Measurements from ENCODE around the gene PLXNA1.

Gene PLXNA1

GRCh38 chr3:126982126-126982470, 817 bp upstream of the PLXNA1 start:
- Histone ChIP-seq H3K9me3 (ENCODE audit: control insufficient read depth, insufficient read depth, low read depth, low read length) (no peaks in the 10 kb centered on the region), H3K4me3 (ENCODE audit: low read depth, low read length) (peak overlapping the region; percentile 56), H3K27me3 (ENCODE audit: control insufficient read depth, insufficient read depth, low read length) (peaks cover 13% of the 10 kb centered on the region), H3K4me1 (ENCODE audit: control insufficient read depth, insufficient read depth, low read length) (peaks cover 25% of the 10 kb centered on the region; the same call in 1 of the 2 replicates), H3K9ac (ENCODE audit: low read length) (peak overlapping the region; percentile 7), H3K36me3 (ENCODE audit: control insufficient read depth, insufficient read depth, low read length) (no peaks in the 10 kb centered on the region), H3K27ac (ENCODE audit: low read depth, low read length) (no peak overlapping the region)

- H3K9ac ChIP-seq (ENCODE audit: low read length), result no peak overlapping the region
- peaks cover 25% of the 10 kb centered on the region; the same call in 1 of the 2 replicates for H3K4me1 ChIP-seq (ENCODE audit: control insufficient read depth, insufficient read depth, low read length)
- no peak overlapping the region for H3K27ac ChIP-seq (ENCODE audit: low read depth, low read length)
- H3K9me3 ChIP-seq (ENCODE audit: control insufficient read depth, insufficient read depth, low read depth, low read length), result no peaks in the 10 kb centered on the region
- H3K36me3 ChIP-seq (ENCODE audit: control insufficient read depth, insufficient read depth, low read length), result no peaks in the 10 kb centered on the region
- peak overlapping the region; percentile 75; the same call in 1 of the 2 replicates for H3K4me3 ChIP-seq (ENCODE audit: low read depth, low read length)
- peaks cover 13% of the 10 kb centered on the region for H3K27me3 ChIP-seq (ENCODE audit: control insufficient read depth, insufficient read depth, low read length)
Observed at GRCh38 chr3:126983276-126983652, 349 bp downstream of the PLXNA1 start.

- Histone ChIP-seq H3K36me3 (ENCODE audit: control insufficient read depth, insufficient read depth, low read length) (peaks cover 5% of the 10 kb centered on the region), H3K9me3 (ENCODE audit: control insufficient read depth, insufficient read depth, low read depth, low read length) (no peaks in the 10 kb centered on the region), H3K4me1 (ENCODE audit: control insufficient read depth, insufficient read depth, low read length) (peaks cover 25% of the 10 kb centered on the region; the same call in 1 of the 2 replicates), H3K4me3 (ENCODE audit: low read depth, low read length) (peak overlapping the region; percentile 75), H3K9ac (ENCODE audit: low read length) (peak overlapping the region; percentile 55), H3K27ac (ENCODE audit: low read depth, low read length) (no peak overlapping the region), H3K27me3 (ENCODE audit: control insufficient read depth, insufficient read depth, low read length) (peaks cover 13% of the 10 kb centered on the region)
Observed at GRCh38 chr3:126983653-126984390, 907 bp downstream of the PLXNA1 start.

- no peak overlapping the region for H3K27ac ChIP-seq (ENCODE audit: low read depth, low read length)
- H3K4me3 ChIP-seq (ENCODE audit: low read depth, low read length), result peak overlapping the region; percentile 75
- peaks cover 12% of the 10 kb centered on the region for H3K36me3 ChIP-seq (ENCODE audit: control insufficient read depth, insufficient read depth, low read length)
- H3K4me1 ChIP-seq (ENCODE audit: control insufficient read depth, insufficient read depth, low read length), result peaks cover 21% of the 10 kb centered on the region; the same call in 1 of the 2 replicates
- H3K9me3 ChIP-seq (ENCODE audit: control insufficient read depth, insufficient read depth, low read depth, low read length), result no peaks in the 10 kb centered on the region
- H3K9ac ChIP-seq (ENCODE audit: low read length), result peak overlapping the region; percentile 55
- H3K27me3 ChIP-seq (ENCODE audit: control insufficient read depth, insufficient read depth, low read length), result peaks cover 13% of the 10 kb centered on the region
Observed at GRCh38 chr3:126984391-126985131, 1.6 kb downstream of the PLXNA1 start.

GRCh38 chr3:126985132-126985985, 2.4 kb downstream of the PLXNA1 start:
- peaks cover 20% of the 10 kb centered on the region for H3K36me3 ChIP-seq (ENCODE audit: control insufficient read depth, insufficient read depth, low read length)
- H3K4me3 ChIP-seq (ENCODE audit: low read depth, low read length), result 0 out of 2 replicates have a peak overlapping the region, but pooled peaks have one; percentile 75
- peaks cover 13% of the 10 kb centered on the region for H3K27me3 ChIP-seq (ENCODE audit: control insufficient read depth, insufficient read depth, low read length)
- peaks cover 21% of the 10 kb centered on the region; the same call in 1 of the 2 replicates for H3K4me1 ChIP-seq (ENCODE audit: control insufficient read depth, insufficient read depth, low read length)
- H3K9me3 ChIP-seq (ENCODE audit: control insufficient read depth, insufficient read depth, low read depth, low read length), result no peaks in the 10 kb centered on the region
- H3K27ac ChIP-seq (ENCODE audit: low read depth, low read length), result no peak overlapping the region
- H3K9ac ChIP-seq (ENCODE audit: low read length), result no peak overlapping the region

GRCh38 chr3:126986001-126986400, 3.1 kb downstream of the PLXNA1 start:
- Histone ChIP-seq H3K27me3 (ENCODE audit: control insufficient read depth, insufficient read depth, low read length) (peaks cover 12% of the 10 kb centered on the region), H3K4me1 (ENCODE audit: control insufficient read depth, insufficient read depth, low read length) (peaks cover 21% of the 10 kb centered on the region; the same call in 1 of the 2 replicates), H3K9ac (ENCODE audit: low read length) (no peak overlapping the region), H3K36me3 (ENCODE audit: control insufficient read depth, insufficient read depth, low read length) (peaks cover 27% of the 10 kb centered on the region), H3K9me3 (ENCODE audit: control insufficient read depth, insufficient read depth, low read depth, low read length) (no peaks in the 10 kb centered on the region), H3K4me3 (ENCODE audit: low read depth, low read length) (no peak overlapping the region), H3K27ac (ENCODE audit: low read depth, low read length) (no peak overlapping the region)

- H3K27me3 ChIP-seq (ENCODE audit: control insufficient read depth, insufficient read depth, low read length), result peaks cover 1% of the 10 kb centered on the region; the same call in 1 of the 2 replicates
- peaks cover 38% of the 10 kb centered on the region for H3K36me3 ChIP-seq (ENCODE audit: control insufficient read depth, insufficient read depth, low read length)
- no peak overlapping the region for H3K9ac ChIP-seq (ENCODE audit: low read length)
- no peak overlapping the region for H3K4me3 ChIP-seq (ENCODE audit: low read depth, low read length)
- peaks cover 13% of the 10 kb centered on the region; the same call in 1 of the 2 replicates for H3K4me1 ChIP-seq (ENCODE audit: control insufficient read depth, insufficient read depth, low read length)
- no peak overlapping the region for H3K27ac ChIP-seq (ENCODE audit: low read depth, low read length)
- no peaks in the 10 kb centered on the region for H3K9me3 ChIP-seq (ENCODE audit: control insufficient read depth, insufficient read depth, low read depth, low read length)
Observed at GRCh38 chr3:126987129-126987528, 4.2 kb downstream of the PLXNA1 start.

- no peak overlapping the region for H3K9ac ChIP-seq (ENCODE audit: low read length)
- H3K9me3 ChIP-seq (ENCODE audit: control insufficient read depth, insufficient read depth, low read depth, low read length), result no peaks in the 10 kb centered on the region
- H3K4me3 ChIP-seq (ENCODE audit: low read depth, low read length), result no peak overlapping the region
- H3K27me3 ChIP-seq (ENCODE audit: control insufficient read depth, insufficient read depth, low read length), result no peaks in the 10 kb centered on the region
- no peak overlapping the region for H3K27ac ChIP-seq (ENCODE audit: low read depth, low read length)
- peaks cover 12% of the 10 kb centered on the region; the same call in 1 of the 2 replicates for H3K4me1 ChIP-seq (ENCODE audit: control insufficient read depth, insufficient read depth, low read length)
- H3K36me3 ChIP-seq (ENCODE audit: control insufficient read depth, insufficient read depth, low read length), result peaks cover 38% of the 10 kb centered on the region
Observed at GRCh38 chr3:126987596-126987995, 4.7 kb downstream of the PLXNA1 start.

GRCh38 chr3:126988451-126989021, 5.6 kb downstream of the PLXNA1 start:
- no peak overlapping the region for H3K9ac ChIP-seq (ENCODE audit: low read length)
- H3K4me1 ChIP-seq (ENCODE audit: control insufficient read depth, insufficient read depth, low read length), result peaks cover 12% of the 10 kb centered on the region; the same call in 1 of the 2 replicates
- H3K27ac ChIP-seq (ENCODE audit: low read depth, low read length), result no peak overlapping the region
- H3K36me3 ChIP-seq (ENCODE audit: control insufficient read depth, insufficient read depth, low read length), result peaks cover 38% of the 10 kb centered on the region
- no peaks in the 10 kb centered on the region for H3K27me3 ChIP-seq (ENCODE audit: control insufficient read depth, insufficient read depth, low read length)
- no peak overlapping the region for H3K4me3 ChIP-seq (ENCODE audit: low read depth, low read length)
- no peaks in the 10 kb centered on the region for H3K9me3 ChIP-seq (ENCODE audit: control insufficient read depth, insufficient read depth, low read depth, low read length)

GRCh38 chr3:126989316-126990023, 6.6 kb downstream of the PLXNA1 start:
- Histone ChIP-seq H3K9ac (ENCODE audit: low read length) (no peak overlapping the region), H3K27ac (ENCODE audit: low read depth, low read length) (no peak overlapping the region), H3K4me1 (ENCODE audit: control insufficient read depth, insufficient read depth, low read length) (peaks cover 8% of the 10 kb centered on the region; the same call in 1 of the 2 replicates), H3K27me3 (ENCODE audit: control insufficient read depth, insufficient read depth, low read length) (no peaks in the 10 kb centered on the region), H3K9me3 (ENCODE audit: control insufficient read depth, insufficient read depth, low read depth, low read length) (no peaks in the 10 kb centered on the region), H3K4me3 (ENCODE audit: low read depth, low read length) (no peak overlapping the region), H3K36me3 (ENCODE audit: control insufficient read depth, insufficient read depth, low read length) (peaks cover 46% of the 10 kb centered on the region)

Data from HUES6 (cell line).